GM23338 (cell line): ENCODE data around the gene MIX23. TPM values are rescaled to one million over a fixed set of nuclear protein-coding genes. Genes with fewer than 3 reads are reported as not detected.

Experiments
- ATAC-seq: fragments of 200-7000 bp; cut with Tn5 transposase; 3 replicates; pipeline ENCODE4 v1.9.1; 2020
- DNase-seq: peaks from one replicate; pipeline ENCODE4 v3.0.0-alpha.2; 2015; ENCODE audit warnings: low spot score
- H2AFZ ChIP-seq: fragments of 200-600 bp; sonication (generic); 2 replicates; pipeline ENCODE4 v1.8.0; 2016; ENCODE audit warnings: antibody characterized with exemption, mild to moderate bottlenecking, moderate library complexity
- H3F3A ChIP-seq: fragments of 200-600 bp; sonication (generic); replicated peaks from 2 replicates; pipeline ENCODE4 v1.8.0; 2017; ENCODE audit warnings: antibody characterized with exemption, mixed run types, low read depth
- H3K27ac ChIP-seq: fragments of 200-600 bp; sonication (generic); 2 replicates; pipeline ENCODE4 v1.6.1; 2016; ENCODE audit warnings: low read depth
- H3K27me3 ChIP-seq: fragments of 200-600 bp; sonication (generic); 2 replicates; pipeline ENCODE4 v1.8.0; 2016; ENCODE audit warnings: mild to moderate bottlenecking, mixed run types, moderate library complexity; ENCODE audit not compliant: insufficient read depth
- H3K36me3 ChIP-seq: fragments of 200-600 bp; sonication (generic); 2 replicates; pipeline ENCODE4 v1.8.0; 2016; ENCODE audit warnings: mild to moderate bottlenecking; ENCODE audit not compliant: insufficient read depth
- H3K4me1 ChIP-seq: fragments of 200-600 bp; sonication (generic); 2 replicates; pipeline ENCODE4 v1.8.0; 2016; ENCODE audit warnings: mild to moderate bottlenecking, moderate library complexity; ENCODE audit not compliant: insufficient read depth
- H3K4me2 ChIP-seq: fragments of 200-600 bp; sonication (generic); 2 replicates; pipeline ENCODE4 v1.7.1; 2017; ENCODE audit warnings: mixed run types
- H3K4me3 ChIP-seq: fragments of 200-600 bp; sonication (generic); 2 replicates; pipeline ENCODE4 v1.6.1; 2016; ENCODE audit warnings: mixed run types
- H3K79me2 ChIP-seq: fragments of 200-600 bp; sonication (generic); replicated peaks from 2 replicates; pipeline ENCODE4 v1.8.0; 2017; ENCODE audit warnings: mild to moderate bottlenecking; ENCODE audit not compliant: insufficient read depth
- H3K9me2 ChIP-seq: fragments of 200-600 bp; sonication (generic); 2 replicates; pipeline ENCODE4 v1.8.0; 2017; ENCODE audit not compliant: insufficient read depth
- H4K20me1 ChIP-seq: fragments of 200-600 bp; sonication (generic); replicated peaks from 2 replicates; pipeline ENCODE4 v1.8.0; 2017; ENCODE audit warnings: mild to moderate bottlenecking; ENCODE audit not compliant: insufficient read depth
- H3K27ac Mint-ChIP-seq: 2 replicates; pipeline ENCODE4 v1.8.0; 2020; ENCODE audit warnings: inconsistent platforms, mild to moderate bottlenecking, moderate library complexity, mixed read lengths
- H3K27me3 Mint-ChIP-seq: 3 replicates; pipeline ENCODE4 v1.8.0; 2022; ENCODE audit warnings: low read depth, mild to moderate bottlenecking, moderate library complexity, mixed read lengths, inconsistent platforms; ENCODE audit not compliant: insufficient read depth, poor library complexity
- H3K36me3 Mint-ChIP-seq: 3 replicates; pipeline ENCODE4 v1.8.0; 2021; ENCODE audit warnings: low read depth, mild to moderate bottlenecking, inconsistent platforms, moderate library complexity, mixed read lengths
- H3K4me1 Mint-ChIP-seq: 3 replicates; pipeline ENCODE4 v1.8.0; 2020; ENCODE audit warnings: mild to moderate bottlenecking, inconsistent platforms, mixed read lengths
- H3K4me3 Mint-ChIP-seq: 3 replicates; pipeline ENCODE4 v1.8.0; 2021; ENCODE audit warnings: moderate library complexity, mild to moderate bottlenecking, inconsistent platforms, mixed read lengths
- H3K9me3 Mint-ChIP-seq: 3 replicates; pipeline ENCODE4 v1.8.0; 2020; ENCODE audit warnings: moderate library complexity, mild to moderate bottlenecking, inconsistent platforms, mixed read lengths
- CREB1 ChIP-seq: fragments of 250-450 bp; sonication (Bioruptor Pico); IDR thresholded peaks from 2 replicates; pipeline ENCODE4 v1.5.0; 2020; ENCODE audit warnings: low read depth, mild to moderate bottlenecking, moderate library complexity
- EZH2 ChIP-seq: fragments of 200-600 bp; sonication (generic); IDR thresholded peaks from one replicate; pipeline ENCODE4 v1.8.0; 2017; ENCODE audit warnings: antibody characterized with exemption, mild to moderate bottlenecking, low read depth; ENCODE audit not compliant: unreplicated experiment
- NANOG ChIP-seq: IDR thresholded peaks from 2 replicates; pipeline ENCODE4 v1.6.1; 2016; ENCODE audit warnings: antibody characterized with exemption, borderline replicate concordance
- POLR2AphosphoS5 ChIP-seq: IDR thresholded peaks from 2 replicates; pipeline ENCODE4 v1.6.1; 2016; ENCODE audit warnings: antibody characterized with exemption, low read depth
- REST ChIP-seq: IDR thresholded peaks from one replicate; pipeline ENCODE4 v1.6.1; 2018; ENCODE audit warnings: antibody characterized with exemption; ENCODE audit not compliant: unreplicated experiment
- polyA plus RNA-seq: library from polyadenylated mRNA; unstranded; fragments of >200 nt; fragmentation: Nextera tagmentation; extraction: Ambion mirVana; gene quantifications from 2 replicates; pipeline ENCODE4 v1.2.1, GENCODE V29; 2016
- total RNA-seq: library from RNA; depleted of rRNA; stranded (reverse); fragments of >200 nt; shearing (Covaris generic); gene quantifications from 2 replicates; pipeline ENCODE4 v1.2.3, GENCODE V29; 2014
- TF ChIP-seq, protein P1 (sequence below): fragments of 250-450 bp; sonication (Bioruptor Pico); IDR thresholded peaks from 2 replicates; pipeline ENCODE4 v1.5.0; 2020; ENCODE audit warnings: mild to moderate bottlenecking, moderate library complexity

Gene MIX23
- total and polyA plus RNA-seq, 2 experiments from 2014 or later = 57.7 to 146 TPM

- TF ChIP-seq, protein P1, sequence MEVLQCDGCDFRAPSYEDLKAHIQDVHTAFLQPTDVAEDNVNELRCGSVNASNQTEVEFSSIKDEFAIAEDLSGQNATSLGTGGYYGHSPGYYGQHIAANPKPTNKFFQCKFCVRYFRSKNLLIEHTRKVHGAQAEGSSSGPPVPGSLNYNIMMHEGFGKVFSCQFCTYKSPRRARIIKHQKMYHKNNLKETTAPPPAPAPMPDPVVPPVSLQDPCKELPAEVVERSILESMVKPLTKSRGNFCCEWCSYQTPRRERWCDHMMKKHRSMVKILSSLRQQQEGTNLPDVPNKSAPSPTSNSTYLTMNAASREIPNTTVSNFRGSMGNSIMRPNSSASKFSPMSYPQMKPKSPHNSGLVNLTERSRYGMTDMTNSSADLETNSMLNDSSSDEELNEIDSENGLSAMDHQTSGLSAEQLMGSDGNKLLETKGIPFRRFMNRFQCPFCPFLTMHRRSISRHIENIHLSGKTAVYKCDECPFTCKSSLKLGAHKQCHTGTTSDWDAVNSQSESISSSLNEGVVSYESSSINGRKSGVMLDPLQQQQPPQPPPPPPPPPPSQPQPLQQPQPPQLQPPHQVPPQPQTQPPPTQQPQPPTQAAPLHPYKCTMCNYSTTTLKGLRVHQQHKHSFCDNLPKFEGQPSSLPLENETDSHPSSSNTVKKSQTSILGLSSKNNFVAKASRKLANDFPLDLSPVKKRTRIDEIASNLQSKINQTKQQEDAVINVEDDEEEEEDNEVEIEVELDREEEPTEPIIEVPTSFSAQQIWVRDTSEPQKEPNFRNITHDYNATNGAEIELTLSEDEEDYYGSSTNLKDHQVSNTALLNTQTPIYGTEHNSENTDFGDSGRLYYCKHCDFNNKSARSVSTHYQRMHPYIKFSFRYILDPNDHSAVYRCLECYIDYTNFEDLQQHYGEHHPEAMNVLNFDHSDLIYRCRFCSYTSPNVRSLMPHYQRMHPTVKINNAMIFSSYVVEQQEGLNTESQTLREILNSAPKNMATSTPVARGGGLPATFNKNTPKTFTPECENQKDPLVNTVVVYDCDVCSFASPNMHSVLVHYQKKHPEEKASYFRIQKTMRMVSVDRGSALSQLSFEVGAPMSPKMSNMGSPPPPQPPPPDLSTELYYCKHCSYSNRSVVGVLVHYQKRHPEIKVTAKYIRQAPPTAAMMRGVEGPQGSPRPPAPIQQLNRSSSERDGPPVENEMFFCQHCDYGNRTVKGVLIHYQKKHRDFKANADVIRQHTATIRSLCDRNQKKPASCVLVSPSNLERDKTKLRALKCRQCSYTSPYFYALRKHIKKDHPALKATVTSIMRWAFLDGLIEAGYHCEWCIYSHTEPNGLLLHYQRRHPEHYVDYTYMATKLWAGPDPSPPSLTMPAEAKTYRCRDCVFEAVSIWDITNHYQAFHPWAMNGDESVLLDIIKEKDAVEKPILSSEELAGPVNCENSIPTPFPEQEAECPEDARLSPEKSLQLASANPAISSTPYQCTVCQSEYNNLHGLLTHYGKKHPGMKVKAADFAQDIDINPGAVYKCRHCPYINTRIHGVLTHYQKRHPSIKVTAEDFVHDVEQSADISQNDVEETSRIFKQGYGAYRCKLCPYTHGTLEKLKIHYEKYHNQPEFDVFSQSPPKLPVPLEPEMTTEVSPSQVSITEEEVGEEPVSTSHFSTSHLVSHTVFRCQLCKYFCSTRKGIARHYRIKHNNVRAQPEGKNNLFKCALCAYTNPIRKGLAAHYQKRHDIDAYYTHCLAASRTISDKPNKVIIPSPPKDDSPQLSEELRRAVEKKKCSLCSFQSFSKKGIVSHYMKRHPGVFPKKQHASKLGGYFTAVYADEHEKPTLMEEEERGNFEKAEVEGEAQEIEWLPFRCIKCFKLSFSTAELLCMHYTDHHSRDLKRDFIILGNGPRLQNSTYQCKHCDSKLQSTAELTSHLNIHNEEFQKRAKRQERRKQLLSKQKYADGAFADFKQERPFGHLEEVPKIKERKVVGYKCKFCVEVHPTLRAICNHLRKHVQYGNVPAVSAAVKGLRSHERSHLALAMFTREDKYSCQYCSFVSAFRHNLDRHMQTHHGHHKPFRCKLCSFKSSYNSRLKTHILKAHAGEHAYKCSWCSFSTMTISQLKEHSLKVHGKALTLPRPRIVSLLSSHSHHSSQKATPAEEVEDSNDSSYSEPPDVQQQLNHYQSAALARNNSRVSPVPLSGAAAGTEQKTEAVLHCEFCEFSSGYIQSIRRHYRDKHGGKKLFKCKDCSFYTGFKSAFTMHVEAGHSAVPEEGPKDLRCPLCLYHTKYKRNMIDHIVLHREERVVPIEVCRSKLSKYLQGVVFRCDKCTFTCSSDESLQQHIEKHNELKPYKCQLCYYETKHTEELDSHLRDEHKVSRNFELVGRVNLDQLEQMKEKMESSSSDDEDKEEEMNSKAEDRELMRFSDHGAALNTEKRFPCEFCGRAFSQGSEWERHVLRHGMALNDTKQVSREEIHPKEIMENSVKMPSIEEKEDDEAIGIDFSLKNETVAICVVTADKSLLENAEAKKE (CRISPR knock-in tag) = no peak
- no peak for TF ChIP-seq NANOG
- no peak for TF ChIP-seq POLR2AphosphoS5
Measured at GRCh38 chr3:122313281-122313680, 69.8 kb downstream of the MIX23 start (continued).

GRCh38 chr3:122312826-122313225 is 70.2 kb downstream of the MIX23 start:
- Histone ChIP-seq H3K4me1 (peaks cover 9% of the 10 kb centered on the region; the same call in 1 of the 2 replicates), H3K4me3 (no peak overlapping the region), H4K20me1 (no peaks in the 10 kb centered on the region), H3K9me2 (0 out of 2 replicates have a peak, but pooled peaks cover 3% of the 10 kb centered on the region), H3K4me2 (no peak overlapping the region), H3K36me3 (no peaks in the 10 kb centered on the region), H3K79me2 (no peaks in the 10 kb centered on the region), H3K27ac (no peak overlapping the region), H3K27me3 (no peaks in the 10 kb centered on the region), H2AFZ (no peak overlapping the region), H3F3A (no peaks in the 10 kb centered on the region)
- Mint-ChIP-seq H3K9me3 (no peaks in the 10 kb centered on the region), H3K36me3 (no peaks in the 10 kb centered on the region), H3K4me1 (peaks cover 16% of the 10 kb centered on the region), H3K4me3 (no peak overlapping the region), H3K27ac (no peak overlapping the region), H3K27me3 (peaks cover 3% of the 10 kb centered on the region)
- ATAC-seq (no peak), DNase-seq (no peak)
- TF ChIP-seq, protein P1 (CRISPR knock-in tag) = no peak
- TF ChIP-seq CREB1 (no peak), REST (no peak), EZH2 (no peak)
